Measurements from ENCODE around the gene IGF2BP3.

- TF ChIP-seq, protein P1, sequence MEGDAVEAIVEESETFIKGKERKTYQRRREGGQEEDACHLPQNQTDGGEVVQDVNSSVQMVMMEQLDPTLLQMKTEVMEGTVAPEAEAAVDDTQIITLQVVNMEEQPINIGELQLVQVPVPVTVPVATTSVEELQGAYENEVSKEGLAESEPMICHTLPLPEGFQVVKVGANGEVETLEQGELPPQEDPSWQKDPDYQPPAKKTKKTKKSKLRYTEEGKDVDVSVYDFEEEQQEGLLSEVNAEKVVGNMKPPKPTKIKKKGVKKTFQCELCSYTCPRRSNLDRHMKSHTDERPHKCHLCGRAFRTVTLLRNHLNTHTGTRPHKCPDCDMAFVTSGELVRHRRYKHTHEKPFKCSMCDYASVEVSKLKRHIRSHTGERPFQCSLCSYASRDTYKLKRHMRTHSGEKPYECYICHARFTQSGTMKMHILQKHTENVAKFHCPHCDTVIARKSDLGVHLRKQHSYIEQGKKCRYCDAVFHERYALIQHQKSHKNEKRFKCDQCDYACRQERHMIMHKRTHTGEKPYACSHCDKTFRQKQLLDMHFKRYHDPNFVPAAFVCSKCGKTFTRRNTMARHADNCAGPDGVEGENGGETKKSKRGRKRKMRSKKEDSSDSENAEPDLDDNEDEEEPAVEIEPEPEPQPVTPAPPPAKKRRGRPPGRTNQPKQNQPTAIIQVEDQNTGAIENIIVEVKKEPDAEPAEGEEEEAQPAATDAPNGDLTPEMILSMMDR (conservative IDR thresholded peaks at IDR 0.05; ENCODE audit: low read length): no peak
- TF ChIP-seq EZH2phosphoT487 (IDR thresholded peaks at IDR 0.05; ENCODE audit: borderline replicate concordance, low read depth, low read length): no peak
Observed at GRCh38 chr7:23472556-23472955, 2.3 kb upstream of the IGF2BP3 start.
